Neural cell (in vitro differentiated cells): ENCODE results near the gene DPYD. TPM values are rescaled to one million over a fixed set of nuclear protein-coding genes. Genes with fewer than 3 reads are reported as not detected.

Experiments used
- H2AFZ ChIP-seq: fragments of 200-600, 300-800 bp; sonication (generic), shearing (Covaris generic); 2 replicates; pipeline ENCODE4 v1.6.0; 2014; ENCODE audit warnings: low read depth, mild to moderate bottlenecking, antibody characterized with exemption, low read length, moderate library complexity
- H3F3A ChIP-seq: fragments of 200-600 bp; shearing (Covaris generic); 2 replicates; pipeline ENCODE4 v1.6.1; 2016; ENCODE audit warnings: mild to moderate bottlenecking, moderate library complexity, mixed read lengths, antibody characterized with exemption, low read length; ENCODE audit not compliant: insufficient read depth, poor library complexity, severe bottlenecking
- H3K27ac ChIP-seq: fragments of 200-600, 300-800 bp; sonication (generic), shearing (Covaris generic); 2 replicates; pipeline ENCODE4 v1.5.1; 2014; ENCODE audit warnings: mild to moderate bottlenecking, low read length, moderate library complexity
- H3K27me3 ChIP-seq: fragments of 300-800, 200-600 bp; sonication (generic), shearing (Covaris generic); 2 replicates; pipeline ENCODE4 v1.6.0; 2014; ENCODE audit warnings: mild to moderate bottlenecking, low read depth, low read length, moderate library complexity; ENCODE audit not compliant: insufficient read depth
- H3K36me3 ChIP-seq: fragments of 300-800, 200-600 bp; sonication (generic), shearing (Covaris generic); 2 replicates; pipeline ENCODE4 v1.5.1; 2014; ENCODE audit warnings: mild to moderate bottlenecking, antibody characterized with exemption, low read length, moderate library complexity; ENCODE audit not compliant: insufficient read depth
- H3K4me2 ChIP-seq: fragments of 300-800, 200-600 bp; sonication (generic), shearing (Covaris generic); 2 replicates; pipeline ENCODE4 v1.6.0; 2014; ENCODE audit warnings: mild to moderate bottlenecking, low read length
- H3K4me3 ChIP-seq: fragments of 300-800, 200-600 bp; sonication (generic), shearing (Covaris generic); 2 replicates; pipeline ENCODE4 v1.5.1; 2014; ENCODE audit warnings: mild to moderate bottlenecking, low read length, moderate library complexity
- H3K79me2 ChIP-seq: fragments of 200-600 bp; shearing (Covaris generic); replicated peaks from 2 replicates; pipeline ENCODE4 v1.6.0; 2014; ENCODE audit warnings: mild to moderate bottlenecking, low read length, moderate library complexity; ENCODE audit not compliant: insufficient read depth
- H3K9ac ChIP-seq: fragments of 300-800, 200-600 bp; sonication (generic), shearing (Covaris generic); 2 replicates; pipeline ENCODE4 v1.6.1; 2016; ENCODE audit warnings: mild to moderate bottlenecking, low read length, mixed read lengths
- H3K9me2 ChIP-seq: fragments of 200-600 bp; shearing (Covaris generic); 2 replicates; pipeline ENCODE4 v1.6.1; 2016; ENCODE audit warnings: mild to moderate bottlenecking, low read length, mixed read lengths; ENCODE audit not compliant: insufficient read depth
- H3K9me3 ChIP-seq: fragments of 200-600, 300-800 bp; sonication (generic), shearing (Covaris generic); 2 replicates; pipeline ENCODE4 v1.6.1; 2016; ENCODE audit warnings: mild to moderate bottlenecking, mixed run types, low read length, moderate library complexity, mixed read lengths
- H4K20me1 ChIP-seq: fragments of 200-600 bp; shearing (Covaris generic); 2 replicates; pipeline ENCODE4 v1.6.1; 2016; ENCODE audit warnings: mild to moderate bottlenecking, mixed run types; ENCODE audit not compliant: insufficient read depth
- CTCF ChIP-seq: fragments of 450-650 bp; IDR thresholded peaks from 2 replicates; pipeline ENCODE4 v1.5.1; 2014; ENCODE audit warnings: antibody characterized with exemption, mild to moderate bottlenecking, moderate library complexity; ENCODE audit not compliant: poor library complexity, severe bottlenecking
- EP300 ChIP-seq: fragments of 450-650 bp; conservative IDR thresholded peaks from 2 replicates; pipeline ENCODE4 v1.6.1; 2014; ENCODE audit warnings: antibody characterized with exemption, mild to moderate bottlenecking, moderate library complexity; ENCODE audit not compliant: poor library complexity, severe bottlenecking
- EZH2 ChIP-seq: fragments of 200-600, 300-800 bp; shearing (Covaris generic), sonication (generic); IDR thresholded peaks from 2 replicates; pipeline ENCODE4 v1.6.1; 2014; ENCODE audit warnings: antibody characterized with exemption, low read length, borderline replicate concordance, mild to moderate bottlenecking; ENCODE audit not compliant: insufficient read depth, poor library complexity, severe bottlenecking
- MXI1 ChIP-seq: fragments of 450-650 bp; conservative IDR thresholded peaks from 2 replicates; pipeline ENCODE4 v1.6.1; 2014; ENCODE audit warnings: antibody characterized with exemption, mild to moderate bottlenecking; ENCODE audit not compliant: poor library complexity, severe bottlenecking
- POLR2AphosphoS5 ChIP-seq: IDR thresholded peaks from 2 replicates; pipeline ENCODE4 v1.6.1; 2012
- RAD21 ChIP-seq: fragments of 450-650 bp; conservative IDR thresholded peaks from 2 replicates; pipeline ENCODE4 v1.6.1; 2014; ENCODE audit warnings: antibody characterized with exemption, mild to moderate bottlenecking, moderate library complexity
- SMC3 ChIP-seq: fragments of 450-650 bp; conservative IDR thresholded peaks from 2 replicates; pipeline ENCODE4 v1.6.1; 2014; ENCODE audit warnings: antibody characterized with exemption, mild to moderate bottlenecking, moderate library complexity; ENCODE audit not compliant: poor library complexity
- TAF1 ChIP-seq: IDR thresholded peaks from 2 replicates; pipeline ENCODE4 v1.6.1; 2012; ENCODE audit warnings: low read depth
- polyA plus RNA-seq: library from polyadenylated mRNA; depleted of rRNA; stranded (reverse); fragments of >200 nt; gene quantifications from 2 replicates; pipeline ENCODE4 v1.2.3, GENCODE V29; 2014
- TF ChIP-seq, protein P1 (sequence below): IDR thresholded peaks from 2 replicates; pipeline ENCODE4 v1.6.1; 2012; ENCODE audit warnings: borderline replicate concordance

The DPYD gene
- polyA plus RNA-seq, 1 donor from 2014 or later = 6.7 TPM

GRCh38 chr1:97792655-97793054 is 128.2 kb downstream of the DPYD start:
- no peak overlapping the region for H2AFZ ChIP-seq
- no peak overlapping the region for H3K4me2 ChIP-seq
- no peak for TF ChIP-seq RAD21
- H3K4me3 ChIP-seq = no peak overlapping the region
- H3F3A ChIP-seq = peaks cover 4% of the 10 kb centered on the region
- H3K9me2 ChIP-seq = no peaks in the 10 kb centered on the region
- no peaks in the 10 kb centered on the region for H4K20me1 ChIP-seq
- no peak overlapping the region for H3K9ac ChIP-seq
- no peaks in the 10 kb centered on the region for H3K79me2 ChIP-seq
- no peak overlapping the region for H3K27ac ChIP-seq
- H3K36me3 ChIP-seq = no peaks in the 10 kb centered on the region
- no peaks in the 10 kb centered on the region for H3K9me3 ChIP-seq
- no peaks in the 10 kb centered on the region for H3K27me3 ChIP-seq

GRCh38 chr1:97791251-97791650 is 129.6 kb downstream of the DPYD start:
- H3K9me2 ChIP-seq = no peaks in the 10 kb centered on the region
- no peak overlapping the region for H2AFZ ChIP-seq
- no peaks in the 10 kb centered on the region for H3K27me3 ChIP-seq
- no peaks in the 10 kb centered on the region for H3K9me3 ChIP-seq
- H3F3A ChIP-seq = no peaks in the 10 kb centered on the region
- no peak overlapping the region for H3K9ac ChIP-seq
- no peak for TF ChIP-seq EZH2
- TF ChIP-seq CTCF = no peak
- TF ChIP-seq EP300 = no peak
- no peak for TF ChIP-seq POLR2AphosphoS5
- TF ChIP-seq, protein P1, sequence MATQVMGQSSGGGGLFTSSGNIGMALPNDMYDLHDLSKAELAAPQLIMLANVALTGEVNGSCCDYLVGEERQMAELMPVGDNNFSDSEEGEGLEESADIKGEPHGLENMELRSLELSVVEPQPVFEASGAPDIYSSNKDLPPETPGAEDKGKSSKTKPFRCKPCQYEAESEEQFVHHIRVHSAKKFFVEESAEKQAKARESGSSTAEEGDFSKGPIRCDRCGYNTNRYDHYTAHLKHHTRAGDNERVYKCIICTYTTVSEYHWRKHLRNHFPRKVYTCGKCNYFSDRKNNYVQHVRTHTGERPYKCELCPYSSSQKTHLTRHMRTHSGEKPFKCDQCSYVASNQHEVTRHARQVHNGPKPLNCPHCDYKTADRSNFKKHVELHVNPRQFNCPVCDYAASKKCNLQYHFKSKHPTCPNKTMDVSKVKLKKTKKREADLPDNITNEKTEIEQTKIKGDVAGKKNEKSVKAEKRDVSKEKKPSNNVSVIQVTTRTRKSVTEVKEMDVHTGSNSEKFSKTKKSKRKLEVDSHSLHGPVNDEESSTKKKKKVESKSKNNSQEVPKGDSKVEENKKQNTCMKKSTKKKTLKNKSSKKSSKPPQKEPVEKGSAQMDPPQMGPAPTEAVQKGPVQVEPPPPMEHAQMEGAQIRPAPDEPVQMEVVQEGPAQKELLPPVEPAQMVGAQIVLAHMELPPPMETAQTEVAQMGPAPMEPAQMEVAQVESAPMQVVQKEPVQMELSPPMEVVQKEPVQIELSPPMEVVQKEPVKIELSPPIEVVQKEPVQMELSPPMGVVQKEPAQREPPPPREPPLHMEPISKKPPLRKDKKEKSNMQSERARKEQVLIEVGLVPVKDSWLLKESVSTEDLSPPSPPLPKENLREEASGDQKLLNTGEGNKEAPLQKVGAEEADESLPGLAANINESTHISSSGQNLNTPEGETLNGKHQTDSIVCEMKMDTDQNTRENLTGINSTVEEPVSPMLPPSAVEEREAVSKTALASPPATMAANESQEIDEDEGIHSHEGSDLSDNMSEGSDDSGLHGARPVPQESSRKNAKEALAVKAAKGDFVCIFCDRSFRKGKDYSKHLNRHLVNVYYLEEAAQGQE = no peak
- TF ChIP-seq MXI1 = no peak
- H3K4me2 ChIP-seq = no peak overlapping the region
- no peaks in the 10 kb centered on the region for H3K36me3 ChIP-seq
- no peak overlapping the region for H3K4me3 ChIP-seq
- no peaks in the 10 kb centered on the region for H3K79me2 ChIP-seq
- no peak overlapping the region for H3K27ac ChIP-seq
- no peaks in the 10 kb centered on the region for H4K20me1 ChIP-seq

DNA sequence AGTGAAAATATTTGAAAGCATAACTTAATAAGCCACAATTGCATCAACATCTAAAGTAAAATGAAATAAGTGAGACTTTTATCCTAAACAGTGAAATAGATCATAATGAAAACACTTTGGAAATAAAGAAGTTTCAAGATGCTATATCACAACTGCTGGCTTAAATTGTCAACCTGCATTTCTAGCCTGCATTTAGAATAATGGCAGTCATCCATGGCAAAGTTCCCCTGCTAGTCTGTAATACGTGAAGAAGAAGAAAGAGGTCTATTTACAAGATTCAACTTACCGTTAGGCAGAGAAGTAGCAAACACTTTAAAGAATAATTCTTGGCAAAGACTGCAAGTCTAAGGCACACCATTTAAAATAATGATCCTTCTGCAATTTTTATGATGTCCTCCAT is 133.6 kb downstream of the DPYD start:
- Histone ChIP-seq H4K20me1 (no peaks in the 10 kb centered on the region), H2AFZ (no peak overlapping the region), H3K9ac (no peak overlapping the region), H3K79me2 (no peaks in the 10 kb centered on the region), H3K27ac (no peak overlapping the region), H3F3A (no peaks in the 10 kb centered on the region), H3K9me3 (no peaks in the 10 kb centered on the region), H3K27me3 (no peaks in the 10 kb centered on the region), H3K9me2 (no peaks in the 10 kb centered on the region), H3K36me3 (no peaks in the 10 kb centered on the region), H3K4me2 (no peak overlapping the region), H3K4me3 (no peak overlapping the region)
- TF ChIP-seq MXI1 (no peak), POLR2AphosphoS5 (no peak), TAF1 (no peak), RAD21 (no peak), SMC3 (no peak), CTCF (no peak), EZH2 (no peak), EP300 (no peak)
- TF ChIP-seq, protein P1 = no peak
